Small intestine (tissue), 7 donors: ENCODE results near the gene DDX43. TPM values are rescaled to one million over a fixed set of nuclear protein-coding genes. Genes with fewer than 3 reads are reported as not detected.
A peak's percentile ranks its signal among the peaks of the same experiment; 100 is the strongest.
"Not testable (repeated sequence)": the region's sequence is repeated elsewhere in the genome, so short reads cannot be mapped to it uniquely, and the experiment has no call there.

Experiments
- DNase-seq, 2 donors: peaks; one replicate each; pipeline versions ENCODE4 v3.0.0 to v3.0.0-alpha.2; 2013
- FAIRE-seq: peaks from 2 replicates; lab custom pipeline; 2012; peaks lifted over from hg19 to GRCh38; lab: Jason Lieb, UNC
- H3K27ac ChIP-seq, 3 donors: one replicate each; pipeline ENCODE4 v1.5.1; 2013; ENCODE audit warnings: low read length in 2 of 3, mild to moderate bottlenecking in 2 of 3, control low read depth in 1 of 3, inconsistent platforms in 1 of 3, low read depth in 1 of 3, moderate library complexity in 1 of 3
- H3K27me3 ChIP-seq, 3 donors: one replicate each; pipeline ENCODE4 v1.6.1; 2013; ENCODE audit warnings: low read length in 3 of 3, inconsistent platforms in 1 of 3; ENCODE audit not compliant: control insufficient read depth in 3 of 3, insufficient read depth in 3 of 3
- H3K36me3 ChIP-seq, 3 donors: one replicate each; pipeline ENCODE4 v1.6.1; 2013; ENCODE audit warnings: low read length in 3 of 3, inconsistent platforms in 1 of 3, low read depth in 1 of 3, mild to moderate bottlenecking in 1 of 3, moderate library complexity in 1 of 3; ENCODE audit not compliant: control insufficient read depth in 3 of 3, insufficient read depth in 2 of 3
- H3K4me1 ChIP-seq, 3 donors: one replicate each; pipeline ENCODE4 v1.6.1; 2013; ENCODE audit warnings: low read length in 2 of 3, inconsistent platforms in 1 of 3, low read depth in 1 of 3, mild to moderate bottlenecking in 1 of 3, moderate library complexity in 1 of 3; ENCODE audit not compliant: control insufficient read depth in 3 of 3, insufficient read depth in 2 of 3
- H3K4me3 ChIP-seq, 3 donors: one replicate each; pipeline ENCODE4 v1.5.1; 2013; ENCODE audit warnings: low read length in 3 of 3, control low read depth in 1 of 3, inconsistent platforms in 1 of 3, low read depth in 1 of 3, mild to moderate bottlenecking in 1 of 3, moderate library complexity in 1 of 3
- H3K9me3 ChIP-seq, 2 donors: one replicate each; pipeline ENCODE4 v1.6.1; 2013; ENCODE audit warnings: low read depth in 1 of 2, low read length in 1 of 2; ENCODE audit not compliant: control insufficient read depth in 2 of 2, insufficient read depth in 1 of 2
- WGBS, 3 donors: extraction: QIAGEN DNeasy Blood & Tissue Kit; methylation state at CpG; one replicate each; pipeline ENCODE4 v1.1.7; 2013; 5-methylcytosine and 5-hydroxymethylcytosine counted together
- polyA plus RNA-seq, 4 donors: library from polyadenylated mRNA; stranded (reverse) in 3 of 4; unstranded in 1 of 4; fragments of 200-250 nt in 3 of 4; fragments of 120-200 nt in 1 of 4; gene quantifications; one replicate each; pipeline versions ENCODE4 v1.2.1 to v1.2.3, GENCODE V29; 2013
- donor health status: healthy with polysubstance abuse.
- donor health status: control.
- donor health status: control.
- donor health status: Bipolar disorder and iron deficiency.
- donor health status: healthy.

DDX43 gene
- polyA plus RNA-seq, 4 donors: 0.38 to 1.6 (median 0.39) TPM; not detected in 1

DNA sequence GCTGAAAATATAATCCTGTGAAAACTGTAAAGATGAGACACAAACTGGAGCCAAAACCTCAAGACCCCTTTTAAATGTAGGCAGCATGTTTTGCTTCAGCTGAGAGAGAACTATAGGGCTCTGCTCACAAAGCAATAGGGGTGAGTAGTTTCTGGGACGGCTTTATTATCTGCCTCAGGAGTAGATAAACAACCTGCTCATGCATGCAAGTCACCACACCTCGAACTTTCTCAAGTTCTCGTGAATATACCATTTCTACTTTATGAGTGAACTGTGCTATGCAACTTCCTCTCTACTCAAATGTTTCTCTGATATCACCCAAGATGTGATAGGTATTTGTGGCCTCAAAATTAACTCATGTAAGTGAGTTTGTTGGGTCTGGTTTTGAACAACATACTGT, 17.4 kb upstream of the DDX43 start:
- 33 to 54% (median 39%) methylated on average over 3 of the region's 3 CpGs for WGBS, 3 donors
- FAIRE-seq: no peak
- H3K27me3 ChIP-seq: no peaks in the 10 kb centered on the region
- no peak for DNase-seq
- no peak overlapping the region for H3K27ac ChIP-seq
- no peaks in the 10 kb centered on the region for H3K4me1 ChIP-seq
- H3K9me3 ChIP-seq: peaks cover 0 to 7% of the 10 kb centered on the region in 2 donors
- H3K4me3 ChIP-seq: no peak overlapping the region
- no peaks in the 10 kb centered on the region for H3K36me3 ChIP-seq

DNA sequence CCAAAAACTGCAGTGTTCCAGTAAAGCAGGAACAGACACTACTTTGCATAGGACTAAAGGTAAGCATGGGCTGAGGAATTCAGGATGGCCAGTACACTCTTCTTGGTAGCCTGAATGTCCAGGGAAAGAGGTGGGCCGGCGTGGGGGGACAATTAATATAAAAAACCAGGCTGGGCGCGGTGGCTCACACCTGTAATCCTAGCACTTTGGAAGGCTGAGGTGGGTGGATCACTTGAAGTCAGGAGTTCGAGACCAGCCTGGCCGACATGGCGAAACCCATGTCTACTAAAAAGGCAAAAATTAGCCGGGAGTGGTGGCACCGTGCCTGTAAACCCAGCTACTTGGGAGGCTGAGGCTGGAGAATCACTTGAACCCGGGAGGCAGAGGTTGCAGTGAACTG, 13.1 kb upstream of the DDX43 start:
- H3K4me1 ChIP-seq: not testable (repeated sequence)
- 94 to 95% (median 95%) methylated on average over 10 of the region's 10 CpGs for WGBS, 3 donors

DNA sequence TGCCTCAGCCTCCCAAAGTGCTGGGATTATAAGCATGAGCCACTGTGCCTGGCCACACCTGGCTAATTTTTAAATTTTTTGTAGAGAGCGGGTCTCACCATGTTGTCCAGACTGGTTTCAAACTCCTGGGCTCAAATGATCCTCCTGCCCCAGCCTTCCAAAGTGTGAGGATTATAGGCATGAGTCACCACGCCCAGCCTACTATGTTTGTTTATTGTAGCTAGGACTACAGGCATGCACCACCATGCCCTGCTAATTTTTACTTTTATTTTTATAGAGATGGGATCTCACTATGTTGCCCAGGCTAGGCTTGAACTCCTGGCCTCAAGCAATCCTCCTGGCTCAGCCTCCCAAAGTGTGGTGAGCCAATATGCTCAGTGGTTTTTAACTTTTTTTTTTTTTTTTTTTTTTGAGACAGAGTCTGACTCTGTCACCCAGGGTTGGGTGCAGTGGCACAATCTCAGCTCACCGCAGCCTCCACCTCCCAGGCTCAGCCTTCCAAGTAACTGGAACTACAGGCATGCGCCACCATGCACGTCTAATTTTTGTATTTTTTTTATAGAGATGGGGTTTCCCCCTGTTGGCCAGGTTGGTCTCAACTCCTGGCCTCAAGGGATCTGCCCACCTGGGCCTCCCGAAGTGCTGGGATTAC, 12.0 kb upstream of the DDX43 start:
- 83 to 90% (median 87%) methylated on average over 6 of the region's 6 CpGs for WGBS, 3 donors
- Histone ChIP-seq H3K4me3 (no peak overlapping the region), H3K27ac (no peak overlapping the region), H3K9me3 (no peaks in the 10 kb centered on the region), H3K27me3 (no peaks in the 10 kb centered on the region), H3K36me3 (no peaks in the 10 kb centered on the region), H3K4me1 (no peaks in the 10 kb centered on the region)
- FAIRE-seq: no peak
- DNase-seq: peak in 1 of 2 donors; percentile 6

More for the DNA sequence above, 13.1 kb upstream of the DDX43 start:
- H3K9me3 ChIP-seq, FAIRE-seq, H3K27ac ChIP-seq, H3K36me3 ChIP-seq, H3K4me3 ChIP-seq, H3K27me3 ChIP-seq, DNase-seq: not testable (repeated sequence)

DNA sequence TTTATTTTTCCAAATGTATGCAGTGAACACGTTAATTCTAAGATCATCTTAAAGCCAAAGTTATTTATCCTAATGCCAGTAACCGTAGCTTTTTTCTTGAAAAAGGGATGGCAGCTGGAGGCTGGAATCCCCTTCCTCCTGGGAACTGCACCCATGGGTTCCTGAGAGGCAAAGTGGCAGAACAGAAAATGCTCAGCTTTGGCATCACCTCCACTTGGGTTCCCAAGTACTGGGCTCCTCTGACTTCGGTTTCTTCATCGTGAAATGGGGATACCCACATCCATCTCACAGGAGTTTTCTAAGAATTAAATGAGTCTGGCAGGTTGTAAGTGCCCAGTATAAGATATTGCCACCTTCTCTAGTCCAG, 6.2 kb upstream of the DDX43 start:
- DNase-seq: no peak
- 32 to 48% (median 39%) methylated on average over 4 of the region's 4 CpGs for WGBS, 3 donors
- Histone ChIP-seq H3K9me3 (no peaks in the 10 kb centered on the region), H3K27me3 (no peaks in the 10 kb centered on the region), H3K27ac (no peak overlapping the region), H3K36me3 (no peaks in the 10 kb centered on the region), H3K4me1 (no peaks in the 10 kb centered on the region), H3K4me3 (peak overlapping the region in 2 of 3 donors; percentile 60 to 61)
- no peak for FAIRE-seq

DNA sequence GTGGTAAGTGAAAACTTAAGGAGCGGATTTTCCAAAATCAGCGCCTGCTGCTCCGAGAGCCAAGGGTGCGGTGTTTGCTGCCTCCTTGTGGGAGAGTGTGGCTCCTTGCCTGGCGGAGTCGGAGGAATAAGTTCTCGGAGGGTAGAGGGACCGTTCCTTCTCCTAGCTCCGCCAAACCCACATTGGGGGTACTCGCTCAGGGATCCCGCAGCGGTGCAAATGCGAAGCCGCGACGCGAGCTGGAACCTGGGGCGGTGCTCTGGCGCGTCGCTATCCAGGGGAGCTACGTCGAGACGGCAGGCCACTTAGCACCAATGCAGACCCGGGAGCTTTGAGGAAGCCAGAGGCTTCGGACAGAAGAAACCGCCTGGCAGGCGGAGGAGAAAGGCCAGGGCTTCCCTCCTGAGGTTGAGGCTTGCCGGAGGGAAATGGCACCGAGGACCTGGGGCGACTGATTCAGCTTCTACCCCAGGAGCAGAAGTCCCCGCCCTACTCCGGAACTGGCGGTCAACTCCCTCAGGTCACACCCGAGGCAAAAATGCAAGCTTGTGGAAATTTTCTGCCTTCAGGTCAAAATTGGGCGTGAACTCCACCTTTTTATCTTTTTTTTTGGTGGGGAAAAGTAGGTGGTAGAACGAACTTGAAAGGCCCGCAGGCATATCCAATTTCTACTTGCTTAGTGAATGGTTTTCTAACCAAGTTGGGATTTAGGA, 5.7 kb upstream of the DDX43 start:
- DNase-seq (peak; percentile 63 to 65), FAIRE-seq (no peak)
- H3K4me3 ChIP-seq: peak overlapping the region; percentile 28 to 61 (median 60)
- peak overlapping the region in 1 of 3 donors; percentile 64 for H3K27ac ChIP-seq
- no peaks in the 10 kb centered on the region for H3K27me3 ChIP-seq
- no peaks in the 10 kb centered on the region for H3K4me1 ChIP-seq
- 1 to 2% (median 1%) methylated on average over 38 of the region's 38 CpGs for WGBS, 3 donors
- H3K36me3 ChIP-seq: no peaks in the 10 kb centered on the region
- no peaks in the 10 kb centered on the region for H3K9me3 ChIP-seq

DNA sequence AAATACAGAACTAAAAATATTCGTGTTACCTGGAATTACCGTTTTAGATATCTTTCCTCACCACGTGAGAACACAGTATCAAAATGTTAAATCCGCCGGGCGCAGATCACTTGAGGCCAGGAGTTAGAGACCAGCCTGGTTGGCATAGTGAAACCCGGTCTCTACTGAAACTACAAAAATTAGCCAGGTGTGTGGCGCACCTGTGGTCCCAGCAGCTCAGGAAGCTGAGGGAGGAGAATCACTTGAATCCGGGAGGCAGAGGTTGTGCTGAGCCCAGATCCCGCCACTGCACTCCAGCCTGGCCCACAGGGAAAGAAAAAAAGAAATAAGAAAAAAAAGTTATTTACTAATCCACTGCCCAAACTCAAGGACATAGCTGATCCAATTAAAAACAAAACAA, 4.8 kb upstream of the DDX43 start:
- Histone ChIP-seq H3K27me3 (no peaks in the 10 kb centered on the region), H3K4me3 (no peak overlapping the region), H3K36me3 (no peaks in the 10 kb centered on the region), H3K4me1 (no peaks in the 10 kb centered on the region), H3K27ac (no peak overlapping the region), H3K9me3 (peaks cover 0 to 4% of the 10 kb centered on the region in 2 donors)
- DNase-seq (no peak), FAIRE-seq (no peak)
- 67 to 79% (median 69%) methylated on average over 10 of the region's 10 CpGs for WGBS, 3 donors

DNA sequence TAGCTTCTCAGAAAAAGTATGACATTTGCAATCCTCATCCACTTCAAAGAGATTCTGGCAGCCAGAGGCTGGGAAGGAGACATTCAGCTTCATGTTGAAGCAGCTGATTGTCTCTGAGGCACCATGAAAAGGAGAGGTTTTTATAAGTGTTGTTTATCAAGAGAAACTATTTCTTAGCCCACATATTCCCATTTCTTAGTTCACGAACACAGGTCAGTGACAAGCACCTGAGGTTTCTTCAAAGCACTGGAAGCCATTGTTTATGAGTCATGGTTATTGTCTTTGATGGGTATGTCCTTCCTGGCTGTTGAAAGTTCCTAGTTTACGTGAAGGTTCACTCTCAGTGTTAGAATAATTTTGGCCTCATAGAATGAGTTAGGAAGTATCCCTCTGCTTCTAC, 3.0 kb upstream of the DDX43 start:
- Histone ChIP-seq H3K4me3 (no peak overlapping the region), H3K4me1 (no peaks in the 10 kb centered on the region), H3K27me3 (no peaks in the 10 kb centered on the region), H3K36me3 (no peaks in the 10 kb centered on the region), H3K27ac (no peak overlapping the region), H3K9me3 (peaks cover 0 to 7% of the 10 kb centered on the region in 2 donors)
- DNase-seq (no peak), FAIRE-seq (no peak)
- 68 to 82% (median 75%) methylated on average over 2 of the region's 2 CpGs for WGBS, 3 donors

DNA sequence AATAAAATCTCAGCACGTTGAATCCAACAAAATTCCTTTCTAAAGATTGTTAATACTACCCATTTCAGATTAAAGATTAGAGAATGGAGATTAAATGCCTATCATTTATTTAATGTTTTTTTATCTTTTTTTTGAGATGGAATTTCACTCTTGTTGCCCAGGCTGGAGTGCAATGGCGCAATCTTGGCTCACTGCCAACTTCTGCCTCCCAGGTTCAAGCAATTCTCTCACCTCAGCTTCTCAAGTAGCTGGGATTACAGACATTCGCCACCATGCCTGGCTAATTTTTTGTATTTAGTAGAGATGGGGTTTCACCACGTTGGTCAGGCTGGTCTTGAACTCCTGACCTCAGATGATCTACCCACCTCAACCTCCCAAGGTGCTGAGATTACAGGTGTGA, 2.4 kb upstream of the DDX43 start:
- WGBS, 3 donors: 61 to 83% (median 66%) methylated on average over 4 of the region's 4 CpGs
- not testable (repeated sequence) for H3K36me3 ChIP-seq, FAIRE-seq, H3K9me3 ChIP-seq, H3K27me3 ChIP-seq, H3K4me3 ChIP-seq, H3K4me1 ChIP-seq, H3K27ac ChIP-seq, DNase-seq
